ENCODE measurements around the gene CABCOCO1. TPM values are rescaled to one million over a fixed set of nuclear protein-coding genes. Genes with fewer than 3 reads are reported as not detected.

Gene CABCOCO1
- total RNA-seq, 1 experiment from 2014 or later: not detected

- TF ChIP-seq REST (IDR thresholded peaks at IDR 0.05; ENCODE audit: low read depth): no peak
- TF ChIP-seq SIN3A (IDR thresholded peaks at IDR 0.05; ENCODE audit: low read depth): no peak
- TF ChIP-seq CBX3 (IDR thresholded peaks at IDR 0.05; ENCODE audit: low read depth): no peak
- no peak for TF ChIP-seq CEBPB (IDR thresholded peaks at IDR 0.05; ENCODE audit: low read depth)
- TF ChIP-seq JUND (IDR thresholded peaks at IDR 0.05): no peak
- no peak for TF ChIP-seq TCF7L2 (IDR thresholded peaks at IDR 0.05; ENCODE audit: borderline replicate concordance, extremely low read depth, insufficient read depth, insufficient read length)
- TF ChIP-seq POLR2A (IDR thresholded peaks at IDR 0.05; ENCODE audit: borderline replicate concordance, extremely low read depth, insufficient read depth, insufficient read length): no peak
- TF ChIP-seq ATF3 (IDR thresholded peaks at IDR 0.05): no peak
These were observed 33.7 kb upstream of the CABCOCO1 start (continued) for GRCh38 chr10:61628875-61629513.

GRCh38 chr10:61629576-61629975, 33.2 kb upstream of the CABCOCO1 start:
- Histone ChIP-seq H3K27me3 (ENCODE audit: insufficient read depth, low read length) (no peaks in the 10 kb centered on the region), H3K79me2 (ENCODE audit: insufficient read depth, low read length) (no peaks in the 10 kb centered on the region), H3K36me3 (ENCODE audit: control insufficient read depth in 1 of 2, insufficient read depth in 2 of 2, low read length in 2 of 2) (no peaks in the 10 kb centered on the region), H2AFZ (ENCODE audit: low read depth, low read length, poor library complexity, severe bottlenecking) (no peak overlapping the region), H3K4me3 (replicated peaks in 1 of 2; ENCODE audit: low read depth in 1 of 2, low read length in 2 of 2) (no peak overlapping the region), H3K9me2 (ENCODE audit: insufficient read depth) (no peaks in the 10 kb centered on the region), H3K4me2 (ENCODE audit: low read length) (no peak overlapping the region), H4K20me1 (ENCODE audit: insufficient read depth) (no peaks in the 10 kb centered on the region), H3K9ac (ENCODE audit: low read length) (no peak overlapping the region), H3K9me3 (ENCODE audit: control insufficient read depth in 1 of 2, insufficient read depth in 1 of 2, low read depth in 1 of 2, low read length in 2 of 2) (no peaks in the 10 kb centered on the region), H3K27ac (ENCODE audit: low read depth, low read length) (no peak overlapping the region), H3K4me1 (ENCODE audit: control insufficient read depth in 1 of 2, insufficient read depth in 2 of 2, low read length in 2 of 2) (no peaks in the 10 kb centered on the region)
- intact Hi-C loops (cut with micrococcal nuclease): no loop called here
- ChIA-PET CTCF (no interaction called here), POLR2A (no interaction called here), RAD21 (ENCODE audit: low non-redundant PET in 1 of 2, low total read pairs in 2 of 2, uncharacterized antibody in 2 of 2, unreplicated experiment in 2 of 2) (no interaction called here)
- ATAC-seq (no peak), DNase-seq (ENCODE audit: low read depth, low spot score) (no peak)
- no TSS peak for BruUV-seq (replicated peaks)
- TF ChIP-seq POLR2AphosphoS5 (IDR thresholded peaks at IDR 0.05; ENCODE audit: low read depth, low read length) (no peak), ZBTB33 (IDR thresholded peaks at IDR 0.05; ENCODE audit: extremely low read depth, insufficient replicate concordance, low read length) (no peak)

All from HCT116 (cell line).